SK-N-SH treated with all-trans-retinoic acid at 6 μM for 48 hours (cell line): Measurements from ENCODE around the gene SEC24A.

Source experiments
- ATAC-seq: fragments of 200-7000 bp; cut with Tn5 transposase; 3 replicates; pipeline ENCODE4 v1.9.1; 2020; ENCODE audit warnings: mild to moderate bottlenecking, moderate library complexity
- BACH2 ChIP-seq: fragments of 250-450 bp; sonication (Bioruptor Pico); IDR thresholded peaks from 2 replicates; pipeline ENCODE4 v1.9.0; 2021; ENCODE audit warnings: mild to moderate bottlenecking, borderline replicate concordance
- CSDC2 ChIP-seq: fragments of 250-450 bp; sonication (Bioruptor Pico); IDR thresholded peaks from 2 replicates; pipeline ENCODE4 v1.5.0; 2020; ENCODE audit warnings: mild to moderate bottlenecking, moderate library complexity
- ESRRG ChIP-seq: fragments of 250-450 bp; sonication (Bioruptor Pico); IDR thresholded peaks from 2 replicates; pipeline ENCODE4 v1.6.1; 2021; ENCODE audit warnings: mild to moderate bottlenecking
- GLIS3 ChIP-seq: fragments of 250-450 bp; sonication (Bioruptor Pico); IDR thresholded peaks from 2 replicates; pipeline ENCODE4 v1.5.0; 2020; ENCODE audit warnings: mild to moderate bottlenecking, moderate library complexity
- ISL1 ChIP-seq: fragments of 250-450 bp; sonication (Bioruptor Pico); IDR thresholded peaks from 2 replicates; pipeline ENCODE4 v2.1.2; 2022; ENCODE audit warnings: mild to moderate bottlenecking, moderate library complexity
- OSR1 ChIP-seq: fragments of 250-450 bp; sonication (Bioruptor Pico); IDR thresholded peaks from 2 replicates; pipeline ENCODE4 v1.8.0; 2022; ENCODE audit warnings: moderate library complexity, mild to moderate bottlenecking, inconsistent platforms
- PATZ1 ChIP-seq: fragments of 250-450 bp; sonication (Bioruptor Pico); IDR thresholded peaks from 2 replicates; pipeline ENCODE4 v1.8.0; 2020; ENCODE audit warnings: mild to moderate bottlenecking, moderate library complexity, borderline replicate concordance
- POU6F1 ChIP-seq: fragments of 250-450 bp; sonication (Bioruptor Pico); IDR thresholded peaks from 2 replicates; pipeline ENCODE4 v1.8.0; 2021; ENCODE audit warnings: low read depth, mild to moderate bottlenecking, moderate library complexity, borderline replicate concordance
- SNAI2 ChIP-seq: fragments of 250-450 bp; sonication (Bioruptor Pico); IDR thresholded peaks from 2 replicates; pipeline ENCODE4 v1.5.0; 2020; ENCODE audit warnings: mild to moderate bottlenecking, moderate library complexity
- TCF4 ChIP-seq: fragments of 250-450 bp; sonication (Bioruptor Pico); IDR thresholded peaks from 2 replicates; pipeline ENCODE4 v1.8.0; 2021; ENCODE audit warnings: mild to moderate bottlenecking, moderate library complexity, borderline replicate concordance
- TOX ChIP-seq: fragments of 250-450 bp; sonication (Bioruptor Pico); IDR thresholded peaks from 2 replicates; pipeline ENCODE4 v1.8.0; 2021; ENCODE audit warnings: mild to moderate bottlenecking, moderate library complexity, borderline replicate concordance
- ZC3H10 ChIP-seq: fragments of 250-450 bp; sonication (Bioruptor Pico); IDR thresholded peaks from 2 replicates; pipeline ENCODE4 v1.5.1; 2021; ENCODE audit warnings: mild to moderate bottlenecking, moderate library complexity
- ZFP3 ChIP-seq: fragments of 250-450 bp; sonication (Bioruptor Pico); IDR thresholded peaks from 2 replicates; pipeline ENCODE4 v1.5.0; 2020; ENCODE audit warnings: mild to moderate bottlenecking, moderate library complexity
- ZFP30 ChIP-seq: fragments of 450-650 bp; formaldehyde crosslinking; IDR thresholded peaks from 2 replicates; pipeline ENCODE4 v1.5.0; 2022; ENCODE audit warnings: mild to moderate bottlenecking, moderate library complexity
- ZNF565 ChIP-seq: fragments of 450-650 bp; formaldehyde crosslinking; conservative IDR thresholded peaks from 2 replicates; pipeline ENCODE4 v1.5.0; 2020; ENCODE audit warnings: low read depth, mild to moderate bottlenecking, moderate library complexity
- ZNF70 ChIP-seq: fragments of 450-650 bp; formaldehyde crosslinking; IDR thresholded peaks from 2 replicates; pipeline ENCODE4 v1.5.0; 2020; ENCODE audit warnings: mild to moderate bottlenecking, moderate library complexity
- ZNF8 ChIP-seq: fragments of 450-650 bp; formaldehyde crosslinking; IDR thresholded peaks from 2 replicates; pipeline ENCODE4 v1.5.0; 2020; ENCODE audit warnings: mild to moderate bottlenecking, moderate library complexity
- TF ChIP-seq, protein P1 (sequence below): fragments of 250-450 bp; sonication (Bioruptor Pico); IDR thresholded peaks from 2 replicates; pipeline ENCODE4 v1.5.1; 2021; ENCODE audit warnings: mild to moderate bottlenecking, moderate library complexity
- TF ChIP-seq, protein P2 (sequence below): fragments of 250-450 bp; sonication (Bioruptor Pico); IDR thresholded peaks from 2 replicates; pipeline ENCODE4 v1.5.1; 2020; ENCODE audit warnings: low read depth, mild to moderate bottlenecking, moderate library complexity

SEC24A gene

DNA sequence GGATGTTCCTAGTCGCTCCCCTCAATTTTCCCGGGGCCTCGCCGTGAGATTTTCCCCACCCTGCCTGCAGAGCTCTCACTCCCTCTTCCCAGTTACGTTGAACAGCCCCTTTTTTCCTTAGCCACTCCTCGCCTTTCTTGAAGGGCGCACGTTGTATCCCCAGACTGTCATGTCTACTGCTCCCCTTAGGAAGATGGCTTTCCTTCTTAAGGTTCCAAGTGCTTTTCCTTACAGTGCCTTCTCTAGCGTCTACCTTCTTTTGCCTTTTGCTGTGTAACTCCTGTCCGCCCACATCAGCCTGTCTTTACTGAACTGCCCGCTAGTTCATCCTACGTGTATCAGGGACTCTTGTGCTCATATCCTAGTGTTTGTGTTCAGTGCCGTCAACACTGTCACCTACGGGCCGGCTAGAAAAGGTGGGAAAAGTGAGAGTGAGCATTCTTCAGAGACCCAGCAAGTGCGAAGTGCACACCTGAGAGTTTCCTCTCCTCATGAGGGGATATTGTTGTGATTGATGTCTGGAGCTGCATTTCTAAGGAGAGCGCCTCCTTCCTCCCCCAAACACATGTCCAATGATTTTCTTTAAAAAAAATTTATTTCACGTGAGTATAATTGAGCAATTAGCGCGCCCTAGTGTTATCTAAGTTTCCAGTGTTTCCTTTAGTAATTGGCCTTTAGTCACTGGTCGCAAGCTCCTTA is 90.5 kb downstream of the SEC24A start:
- peak; percentile 67 for ATAC-seq
- TF ChIP-seq ISL1 (CRISPR knock-in tag) = no peak
- no peak for TF ChIP-seq ZNF70 (CRISPR knock-in tag)
- TF ChIP-seq, protein P1, sequence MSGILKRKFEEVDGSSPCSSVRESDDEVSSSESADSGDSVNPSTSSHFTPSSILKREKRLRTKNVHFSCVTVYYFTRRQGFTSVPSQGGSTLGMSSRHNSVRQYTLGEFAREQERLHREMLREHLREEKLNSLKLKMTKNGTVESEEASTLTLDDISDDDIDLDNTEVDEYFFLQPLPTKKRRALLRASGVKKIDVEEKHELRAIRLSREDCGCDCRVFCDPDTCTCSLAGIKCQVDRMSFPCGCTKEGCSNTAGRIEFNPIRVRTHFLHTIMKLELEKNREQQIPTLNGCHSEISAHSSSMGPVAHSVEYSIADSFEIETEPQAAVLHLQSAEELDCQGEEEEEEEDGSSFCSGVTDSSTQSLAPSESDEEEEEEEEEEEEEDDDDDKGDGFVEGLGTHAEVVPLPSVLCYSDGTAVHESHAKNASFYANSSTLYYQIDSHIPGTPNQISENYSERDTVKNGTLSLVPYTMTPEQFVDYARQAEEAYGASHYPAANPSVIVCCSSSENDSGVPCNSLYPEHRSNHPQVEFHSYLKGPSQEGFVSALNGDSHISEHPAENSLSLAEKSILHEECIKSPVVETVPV (CRISPR knock-in tag) = no peak
- no peak for TF ChIP-seq SNAI2
- TF ChIP-seq BACH2 = no peak
- no peak for TF ChIP-seq TCF4
- no peak for TF ChIP-seq POU6F1 (CRISPR knock-in tag)

GRCh38 chr5:134741052-134741451 is 92.5 kb downstream of the SEC24A start:
- TF ChIP-seq, protein P2, sequence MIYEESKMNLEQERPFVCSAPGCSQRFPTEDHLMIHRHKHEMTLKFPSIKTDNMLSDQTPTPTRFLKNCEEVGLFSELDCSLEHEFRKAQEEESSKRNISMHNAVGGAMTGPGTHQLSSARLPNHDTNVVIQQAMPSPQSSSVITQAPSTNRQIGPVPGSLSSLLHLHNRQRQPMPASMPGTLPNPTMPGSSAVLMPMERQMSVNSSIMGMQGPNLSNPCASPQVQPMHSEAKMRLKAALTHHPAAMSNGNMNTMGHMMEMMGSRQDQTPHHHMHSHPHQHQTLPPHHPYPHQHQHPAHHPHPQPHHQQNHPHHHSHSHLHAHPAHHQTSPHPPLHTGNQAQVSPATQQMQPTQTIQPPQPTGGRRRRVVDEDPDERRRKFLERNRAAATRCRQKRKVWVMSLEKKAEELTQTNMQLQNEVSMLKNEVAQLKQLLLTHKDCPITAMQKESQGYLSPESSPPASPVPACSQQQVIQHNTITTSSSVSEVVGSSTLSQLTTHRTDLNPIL (CRISPR knock-in tag) = no peak
- TF ChIP-seq TOX (no peak), TCF4 (no peak), ZNF8 (CRISPR knock-in tag) (no peak), OSR1 (no peak), SNAI2 (no peak), POU6F1 (CRISPR knock-in tag) (no peak), CSDC2 (no peak), ZFP3 (CRISPR knock-in tag) (no peak)
- no peak for ATAC-seq

DNA sequence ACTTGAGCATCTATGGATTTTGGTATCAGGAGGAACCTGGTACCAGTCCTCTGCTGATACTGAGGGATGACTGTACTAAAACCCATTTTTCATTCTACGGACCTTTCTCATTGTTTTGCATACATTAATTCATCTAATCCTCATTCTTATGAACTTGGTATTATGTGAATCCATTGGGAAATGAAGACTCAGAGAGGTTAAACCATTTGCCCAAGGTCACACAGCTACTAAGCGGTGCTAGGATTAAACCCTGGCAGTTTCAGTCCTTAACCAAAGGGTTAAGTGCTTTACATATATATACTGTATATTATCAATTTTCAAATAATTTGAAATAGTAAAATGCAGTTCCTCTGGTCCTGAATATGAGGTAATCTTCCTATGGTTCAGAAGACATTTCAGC is 93.5 kb downstream of the SEC24A start:
- no peak for ATAC-seq
- TF ChIP-seq TCF4 (no peak), OSR1 (no peak)
- TF ChIP-seq, protein P2 (CRISPR knock-in tag) = no peak
- TF ChIP-seq, all 23 proteins: peak for 0

- no peak for ATAC-seq
- TF ChIP-seq ESRRG (CRISPR knock-in tag) (no peak), ZNF565 (no peak), ZFP30 (no peak), ZFP3 (CRISPR knock-in tag) (no peak), TCF4 (no peak), ZC3H10 (no peak), ZNF8 (CRISPR knock-in tag) (no peak), OSR1 (no peak), CSDC2 (no peak)
- TF ChIP-seq, protein P2 (CRISPR knock-in tag) = no peak
Measured at GRCh38 chr5:134749415-134749814, 100.8 kb downstream of the SEC24A start.

GRCh38 chr5:134758176-134758503 is 109.6 kb downstream of the SEC24A start:
- peak; percentile 74 for ATAC-seq
- TF ChIP-seq BACH2 (no peak), PATZ1 (no peak), ZNF565 (no peak), ZNF8 (CRISPR knock-in tag) (no peak), POU6F1 (CRISPR knock-in tag) (no peak), ZNF70 (CRISPR knock-in tag) (no peak), TCF4 (no peak), CSDC2 (no peak), GLIS3 (CRISPR knock-in tag) (no peak)
- TF ChIP-seq, protein P2 (CRISPR knock-in tag) = no peak
